Keratinocyte (primary cell): ENCODE results near the gene PILRB. TPM values are rescaled to one million over a fixed set of nuclear protein-coding genes. Genes with fewer than 3 reads are reported as not detected.

Experiments used
- DNase-seq: peaks from one replicate; pipeline ENCODE4 v3.0.0-alpha.2; 2011; ENCODE audit warnings: low read depth, missing footprints, low spot score
- FAIRE-seq: peaks from 2 replicates; lab custom pipeline; 2011; peaks lifted over from hg19 to GRCh38; lab: Jason Lieb, UNC
- H2AFZ ChIP-seq: 2 replicates; pipeline ENCODE4 v1.6.0; 2012; ENCODE audit warnings: low read length, control low read depth, inconsistent platforms; ENCODE audit not compliant: control insufficient read depth
- H3K27ac ChIP-seq: 2 replicates; pipeline ENCODE4 v1.5.1; 2011; ENCODE audit warnings: low read length; ENCODE audit not compliant: control insufficient read depth, insufficient read depth
- H3K27me3 ChIP-seq: 3 replicates; pipeline ENCODE4 v1.6.0; 2011; ENCODE audit warnings: low read length; ENCODE audit not compliant: control insufficient read depth, insufficient read depth; ENCODE audit errors: extremely low read depth
- H3K36me3 ChIP-seq, 2 experiments: 2 replicates in 1 of 2; 3 replicates in 1 of 2; pipeline ENCODE4 v1.5.1; 2011; ENCODE audit warnings: low read length in 2 of 2, mild to moderate bottlenecking in 1 of 2; ENCODE audit not compliant: control insufficient read depth in 2 of 2, insufficient read depth in 2 of 2; ENCODE audit errors: extremely low read depth in 1 of 2
- H3K4me1 ChIP-seq: 3 replicates; pipeline ENCODE4 v1.5.1; 2011; ENCODE audit warnings: low read length; ENCODE audit not compliant: control insufficient read depth, insufficient read depth; ENCODE audit errors: extremely low read depth
- H3K4me2 ChIP-seq: 3 replicates; pipeline ENCODE4 v1.6.0; 2011; ENCODE audit warnings: low read depth, low read length; ENCODE audit not compliant: control insufficient read depth, insufficient read depth; ENCODE audit errors: extremely low read depth
- H3K4me3 ChIP-seq, 3 experiments: fragments of 200-600 bp in 1 of 3; sonication (generic) in 1 of 3; 2 replicates in 2 of 3; 3 replicates in 1 of 3; pipeline ENCODE4 v1.5.1; 2011 to 2016; ENCODE audit warnings: low read length in 3 of 3, mild to moderate bottlenecking in 3 of 3, control low read depth in 2 of 3, inconsistent platforms in 1 of 3, low read depth in 1 of 3, mixed read lengths in 1 of 3, mixed run types in 1 of 3, moderate library complexity in 1 of 3; ENCODE audit not compliant: control insufficient read depth in 2 of 3, insufficient read depth in 2 of 3; ENCODE audit errors: extremely low read depth in 1 of 3
- H3K79me2 ChIP-seq: 2 replicates; pipeline ENCODE4 v1.6.0; 2012; ENCODE audit warnings: low read length; ENCODE audit not compliant: control insufficient read depth, insufficient read depth
- H3K9ac ChIP-seq: 3 replicates; pipeline ENCODE4 v1.6.0; 2011; ENCODE audit warnings: low read length; ENCODE audit not compliant: control insufficient read depth, insufficient read depth; ENCODE audit errors: extremely low read depth
- H3K9me1 ChIP-seq: 3 replicates; pipeline ENCODE4 v1.6.0; 2011; ENCODE audit warnings: low read length; ENCODE audit not compliant: control insufficient read depth, insufficient read depth; ENCODE audit errors: extremely low read depth
- H3K9me3 ChIP-seq: 2 replicates; pipeline ENCODE4 v1.5.1; 2012; ENCODE audit warnings: low read depth, low read length; ENCODE audit not compliant: control insufficient read depth
- H4K20me1 ChIP-seq: 3 replicates; pipeline ENCODE4 v1.6.0; 2011; ENCODE audit warnings: low read length; ENCODE audit not compliant: control insufficient read depth, insufficient read depth; ENCODE audit errors: extremely low read depth
- CTCF ChIP-seq, 3 experiments: IDR thresholded peaks in 1 of 3; conservative IDR thresholded peaks in 1 of 3; optimal IDR thresholded peaks in 1 of 3; 2 replicates in 2 of 3; 3 replicates in 1 of 3; pipeline versions ENCODE3 to v1.5.1; 2011; ENCODE audit warnings: low read length in 3 of 3, mild to moderate bottlenecking in 3 of 3, moderate library complexity in 2 of 3, control low read depth in 1 of 3, inconsistent platforms in 1 of 3; ENCODE audit not compliant: insufficient read depth in 2 of 3; ENCODE audit errors: extremely low read depth in 1 of 3
- EZH2 ChIP-seq: IDR thresholded peaks from one replicate; pipeline ENCODE4 v1.6.1; 2012; ENCODE audit warnings: inconsistent platforms, mild to moderate bottlenecking, low read length, moderate library complexity
- dilution Hi-C: fragments of 300-500 bp; cut with MboI; formaldehyde crosslinking; loops from one replicate; pipeline ENCODE4 v1.7.0; 2020; ENCODE audit warnings: low sequenced_read_pairs; ENCODE audit not compliant: extremely low pct_ligation_motif_present
- polyA plus RNA-seq, 5 experiments: library from polyadenylated mRNA; depleted of rRNA in 3 of 5; stranded (reverse) in 3 of 5; stranded (forward) in 1 of 5; unstranded in 1 of 5; fragments of >200 nt; gene quantifications; 1 replicate in 1 of 5; 2 replicates in 3 of 5; 3 replicates in 1 of 5; pipeline versions ENCODE4 v1.2.1 to v1.2.3, GENCODE V29; 2011 to 2012; ENCODE audit warnings: missing spikeins in 2 of 5, low read depth in 1 of 5, low replicate concordance in 1 of 5

PILRB gene
- polyA plus RNA-seq, 1 donor (not counting 4 experiments of a cell fraction or from before 2014, with no cell fraction given) = 16.5 TPM

- Histone ChIP-seq H3K9me3 (no peaks in the 10 kb centered on the region), H3K9ac (no peak overlapping the region), H3K79me2 (no peaks in the 10 kb centered on the region), H3K4me1 (no peaks in the 10 kb centered on the region), H3K4me2 (no peak overlapping the region), H3K27ac (no peak overlapping the region), H3K27me3 (no peaks in the 10 kb centered on the region), H3K9me1 (no peaks in the 10 kb centered on the region), H3K4me3 (no peak overlapping the region), H3K36me3 (peaks cover 52 to 58% of the 10 kb centered on the region in 2 experiments), H4K20me1 (no peaks in the 10 kb centered on the region), H2AFZ (no peak overlapping the region)
- dilution Hi-C loops = no loop called here
- no peak for TF ChIP-seq CTCF (optimal IDR thresholded peaks at IDR 0.05 in 1 of 3, IDR thresholded peaks at IDR 0.05 in 1 of 3, conservative IDR thresholded peaks at IDR 0.05 in 1 of 3; ENCODE audit: extremely low read depth in 1 of 3, insufficient read depth in 2 of 3, low read length in 3 of 3)
- no peak for TF ChIP-seq EZH2
- FAIRE-seq = no peak
- no peak for DNase-seq
Measured at GRCh38 chr7:100358857-100359212, 918 bp downstream of the PILRB start.

DNA sequence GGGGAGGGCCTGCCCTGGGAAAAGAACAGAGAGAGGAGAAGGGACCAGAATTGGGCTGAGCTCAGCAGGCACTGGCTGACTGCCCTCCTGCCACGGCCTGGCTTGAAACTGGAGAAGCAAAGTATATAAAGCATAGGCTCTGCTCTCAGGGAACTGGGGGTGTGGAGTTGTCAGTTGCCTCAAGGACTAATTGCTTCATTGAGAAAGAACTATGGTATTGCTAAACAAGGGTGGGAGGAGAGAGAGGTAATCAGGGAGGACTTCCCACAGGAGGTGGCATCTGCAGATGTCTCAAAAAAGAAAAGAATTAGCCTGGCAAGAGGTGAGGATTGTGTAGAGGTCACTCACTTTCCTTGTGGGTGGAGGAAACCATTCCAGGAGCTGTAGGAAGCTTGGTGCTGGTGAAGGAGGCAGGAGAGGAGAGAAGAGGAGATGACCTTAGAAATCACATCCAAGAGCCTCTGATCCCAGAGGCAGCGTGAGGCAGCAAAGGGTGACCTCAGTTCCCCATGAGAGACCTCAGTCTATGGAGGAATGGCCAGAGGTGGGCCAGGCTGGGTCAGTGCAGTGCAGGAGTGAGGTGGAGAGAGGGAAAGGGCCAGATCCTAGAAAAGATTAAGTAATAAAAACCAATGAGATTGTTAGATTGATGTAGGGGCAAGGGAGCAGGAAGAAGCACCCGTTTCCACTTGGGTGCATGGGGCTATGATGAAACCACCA, 2.4 kb downstream of the PILRB start:
- H3K36me3 ChIP-seq = peaks cover 46 to 48% of the 10 kb centered on the region in 2 experiments
- no peak for TF ChIP-seq CTCF (optimal IDR thresholded peaks at IDR 0.05 in 1 of 3, IDR thresholded peaks at IDR 0.05 in 1 of 3, conservative IDR thresholded peaks at IDR 0.05 in 1 of 3; ENCODE audit: extremely low read depth in 1 of 3, insufficient read depth in 2 of 3, low read length in 3 of 3)
- no peak for TF ChIP-seq EZH2
- H4K20me1 ChIP-seq = no peaks in the 10 kb centered on the region
- H3K4me3 ChIP-seq = no peak overlapping the region
- no peak overlapping the region for H3K9ac ChIP-seq
- H3K4me2 ChIP-seq = no peak overlapping the region
- DNase-seq (no peak), FAIRE-seq (no peak)
- no peaks in the 10 kb centered on the region for H3K79me2 ChIP-seq
- no peaks in the 10 kb centered on the region for H3K9me1 ChIP-seq
- no peaks in the 10 kb centered on the region for H3K4me1 ChIP-seq
- H3K27ac ChIP-seq = no peak overlapping the region
- no peaks in the 10 kb centered on the region for H3K27me3 ChIP-seq
- H3K9me3 ChIP-seq = no peaks in the 10 kb centered on the region
- no peak overlapping the region for H2AFZ ChIP-seq
- dilution Hi-C loops = no loop called here
